ENCODE results near the gene CALML5. TPM values are rescaled to one million over a fixed set of nuclear protein-coding genes. Genes with fewer than 3 reads are reported as not detected.

Gene CALML5
- total and polyA plus RNA-seq, 8 donors: not detected

GRCh38 chr10:5496261-5497250 is 2.8 kb downstream of the CALML5 start:
- Histone ChIP-seq H3K27ac (no peak overlapping the region), H3K4me3 (no peak overlapping the region), H3K27me3 (no peaks in the 10 kb centered on the region), H3K9me3 (no peaks in the 10 kb centered on the region), H3K4me1 (peaks cover 0 to 3% (median 0%) of the 10 kb centered on the region in 3 donors), H3K36me3 (no peaks in the 10 kb centered on the region)
- ATAC-seq (no peak), FAIRE-seq (no peak), DNase-seq (no peak)
- TF ChIP-seq CTCF (IDR thresholded peaks at IDR 0.05): no peak
- intact Hi-C loops (cut with DNase I): no loop called here
- 74 to 82% methylated on average over 24 to 25 of the region's 25 CpGs for WGBS, 2 donors

GRCh38 chr10:5494611-5495010 is 4.8 kb downstream of the CALML5 start:
- H3K27me3 ChIP-seq: no peaks in the 10 kb centered on the region
- H3K36me3 ChIP-seq: no peaks in the 10 kb centered on the region
- H3K4me1 ChIP-seq: peaks cover 0 to 3% (median 0%) of the 10 kb centered on the region in 3 donors
- H3K27ac ChIP-seq: no peak overlapping the region
- whole genome bisulfite sequencing, 2 donors: 82 to 85% methylated on average over 8 of the region's 8 CpGs
- DNase-seq: no peak
- no peak for TF ChIP-seq CTCF (IDR thresholded peaks at IDR 0.05)
- ATAC-seq: no peak
- intact Hi-C loops (cut with DNase I): no loop called here
- H3K4me3 ChIP-seq: no peak overlapping the region
- FAIRE-seq: no peak
- H3K9me3 ChIP-seq: no peaks in the 10 kb centered on the region

- no peak overlapping the region for H3K4me3 ChIP-seq
- peaks cover 0 to 3% (median 0%) of the 10 kb centered on the region in 3 donors for H3K4me1 ChIP-seq
- H3K9me3 ChIP-seq: no peaks in the 10 kb centered on the region
- H3K36me3 ChIP-seq: no peaks in the 10 kb centered on the region
- TF ChIP-seq CTCF (IDR thresholded peaks at IDR 0.05): no peak
- DNase-seq (no peak), FAIRE-seq (no peak), ATAC-seq (peak in 1 of 4 donors; percentile 5)
- intact Hi-C loops (cut with DNase I): no loop called here
- H3K27me3 ChIP-seq: no peaks in the 10 kb centered on the region
- no peak overlapping the region for H3K27ac ChIP-seq
- 28 to 45% methylated on average over 3 of the region's 3 CpGs for WGBS, 2 donors
Measured at GRCh38 chr10:5493691-5494090, 5.7 kb downstream of the CALML5 start.

- intact Hi-C loops (cut with DNase I): no loop called here
Measured at GRCh38 chr10:5492929-5493576, 6.3 kb downstream of the CALML5 start.

More at GRCh38 chr10:5492929-5493576, 6.3 kb downstream of the CALML5 start:
- Histone ChIP-seq H3K36me3 (no peaks in the 10 kb centered on the region), H3K27ac (no peak overlapping the region), H3K9me3 (no peaks in the 10 kb centered on the region), H3K4me3 (no peak overlapping the region), H3K4me1 (peaks cover 0 to 3% (median 0%) of the 10 kb centered on the region in 3 donors), H3K27me3 (no peaks in the 10 kb centered on the region)
- DNase-seq (no peak), ATAC-seq (no peak), FAIRE-seq (no peak)
- no peak for TF ChIP-seq CTCF (IDR thresholded peaks at IDR 0.05)
- WGBS, 2 donors: 93 to 94% methylated on average over 13 of the region's 13 CpGs

Measured in pancreas (tissue), 10 donors.